ENCODE data around the gene TNNI3. TPM values are rescaled to one million over a fixed set of nuclear protein-coding genes. Genes with fewer than 3 reads are reported as not detected.

TNNI3 gene
- total and polyA plus RNA-seq, 9 donors: 0.62 to 14.4 (median 2.4) TPM; not detected in 2

DNA sequence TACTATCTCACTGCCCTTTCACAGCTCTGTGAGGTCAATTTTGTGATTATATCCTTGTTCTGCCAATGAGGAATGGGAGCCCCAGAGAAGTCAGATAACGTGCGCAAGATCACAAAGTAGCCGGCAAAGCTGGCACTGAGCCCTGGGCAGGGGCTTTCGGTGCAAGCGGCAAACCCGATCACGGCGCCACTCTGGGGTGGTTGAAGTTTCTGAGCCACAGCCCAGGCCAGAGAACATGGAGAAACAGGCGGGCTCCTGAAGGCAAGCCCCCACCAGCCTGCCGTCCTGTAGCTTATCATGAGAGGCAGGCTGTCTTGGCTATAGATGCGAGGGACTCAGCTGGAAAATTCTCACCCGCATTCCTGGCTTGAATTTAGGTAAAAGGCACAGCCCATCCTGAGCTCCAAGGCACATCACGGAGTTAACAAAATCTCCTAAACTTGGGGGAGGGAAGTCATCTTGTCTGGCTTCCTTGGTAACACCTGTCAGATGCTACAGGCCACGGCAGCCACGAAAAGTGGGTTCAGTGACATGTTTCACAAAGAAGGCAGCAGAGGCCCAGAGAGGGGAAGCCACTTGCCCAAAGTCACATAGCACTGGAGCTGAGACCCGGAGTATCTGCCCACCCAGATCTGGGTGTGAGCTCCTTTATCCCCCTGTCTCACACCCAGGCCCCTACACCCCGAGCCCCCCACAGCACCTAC lies 21.0 kb downstream of the TNNI3 start:
- WGBS, 3 donors: 51 to 67% (median 60%) methylated on average over 17 of the region's 17 CpGs
- no peaks in the 10 kb centered on the region for H3K27me3 ChIP-seq

DNA sequence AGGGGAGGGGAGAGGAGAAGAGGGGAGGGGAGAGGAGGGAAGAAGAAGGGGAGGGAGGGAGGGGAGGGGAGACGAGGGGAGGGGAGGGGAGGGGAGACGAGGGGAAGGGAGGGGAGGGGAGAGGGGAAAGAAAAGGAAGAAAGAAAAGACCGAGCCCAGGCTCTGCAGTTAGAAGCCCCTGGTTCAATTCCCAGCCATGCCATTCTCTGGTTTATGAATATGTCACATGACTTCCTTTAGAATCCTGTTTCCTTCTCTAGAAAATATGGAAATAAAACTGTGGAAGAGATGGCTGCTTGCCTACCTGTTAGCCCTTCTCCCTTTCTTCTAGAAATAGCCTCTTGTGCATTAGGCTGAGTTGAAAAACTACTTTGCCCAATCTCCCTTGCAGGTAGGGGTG lies 22.8 kb downstream of the TNNI3 start:
- no peak for DNase-seq
- H3K4me3 ChIP-seq: no peak overlapping the region
- intact Hi-C loops (cut with DNase I): no loop called here
- H3K27ac ChIP-seq: no peak overlapping the region
- WGBS, 3 donors: 11 to 20% (median 19%) methylated on average over 1 to 3 of the region's 3 CpGs
- no peaks in the 10 kb centered on the region for H3K36me3 ChIP-seq
- no peaks in the 10 kb centered on the region for H3K27me3 ChIP-seq
- no peaks in the 10 kb centered on the region for H3K4me1 ChIP-seq (ENCODE audit: insufficient read depth)
- no peaks in the 10 kb centered on the region for H3K9me3 ChIP-seq
- TF ChIP-seq EP300 (IDR thresholded peaks at IDR 0.05): no peak
- TF ChIP-seq, protein P1, sequence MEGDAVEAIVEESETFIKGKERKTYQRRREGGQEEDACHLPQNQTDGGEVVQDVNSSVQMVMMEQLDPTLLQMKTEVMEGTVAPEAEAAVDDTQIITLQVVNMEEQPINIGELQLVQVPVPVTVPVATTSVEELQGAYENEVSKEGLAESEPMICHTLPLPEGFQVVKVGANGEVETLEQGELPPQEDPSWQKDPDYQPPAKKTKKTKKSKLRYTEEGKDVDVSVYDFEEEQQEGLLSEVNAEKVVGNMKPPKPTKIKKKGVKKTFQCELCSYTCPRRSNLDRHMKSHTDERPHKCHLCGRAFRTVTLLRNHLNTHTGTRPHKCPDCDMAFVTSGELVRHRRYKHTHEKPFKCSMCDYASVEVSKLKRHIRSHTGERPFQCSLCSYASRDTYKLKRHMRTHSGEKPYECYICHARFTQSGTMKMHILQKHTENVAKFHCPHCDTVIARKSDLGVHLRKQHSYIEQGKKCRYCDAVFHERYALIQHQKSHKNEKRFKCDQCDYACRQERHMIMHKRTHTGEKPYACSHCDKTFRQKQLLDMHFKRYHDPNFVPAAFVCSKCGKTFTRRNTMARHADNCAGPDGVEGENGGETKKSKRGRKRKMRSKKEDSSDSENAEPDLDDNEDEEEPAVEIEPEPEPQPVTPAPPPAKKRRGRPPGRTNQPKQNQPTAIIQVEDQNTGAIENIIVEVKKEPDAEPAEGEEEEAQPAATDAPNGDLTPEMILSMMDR (IDR thresholded peaks at IDR 0.05): no peak
- no peak for TF ChIP-seq POLR2A (IDR thresholded peaks at IDR 0.05)

More for the DNA sequence above, 21.0 kb downstream of the TNNI3 start:
- intact Hi-C loops (cut with DNase I): no loop called here
- no peak for DNase-seq
- H3K4me3 ChIP-seq: no peak overlapping the region
- no peaks in the 10 kb centered on the region for H3K36me3 ChIP-seq
- H3K27ac ChIP-seq: no peak overlapping the region
- no peaks in the 10 kb centered on the region for H3K4me1 ChIP-seq (ENCODE audit: insufficient read depth)
- H3K9me3 ChIP-seq: no peaks in the 10 kb centered on the region
- TF ChIP-seq, protein P1 (IDR thresholded peaks at IDR 0.05): no peak
- TF ChIP-seq EP300 (IDR thresholded peaks at IDR 0.05) (no peak), POLR2A (IDR thresholded peaks at IDR 0.05) (no peak)

DNA sequence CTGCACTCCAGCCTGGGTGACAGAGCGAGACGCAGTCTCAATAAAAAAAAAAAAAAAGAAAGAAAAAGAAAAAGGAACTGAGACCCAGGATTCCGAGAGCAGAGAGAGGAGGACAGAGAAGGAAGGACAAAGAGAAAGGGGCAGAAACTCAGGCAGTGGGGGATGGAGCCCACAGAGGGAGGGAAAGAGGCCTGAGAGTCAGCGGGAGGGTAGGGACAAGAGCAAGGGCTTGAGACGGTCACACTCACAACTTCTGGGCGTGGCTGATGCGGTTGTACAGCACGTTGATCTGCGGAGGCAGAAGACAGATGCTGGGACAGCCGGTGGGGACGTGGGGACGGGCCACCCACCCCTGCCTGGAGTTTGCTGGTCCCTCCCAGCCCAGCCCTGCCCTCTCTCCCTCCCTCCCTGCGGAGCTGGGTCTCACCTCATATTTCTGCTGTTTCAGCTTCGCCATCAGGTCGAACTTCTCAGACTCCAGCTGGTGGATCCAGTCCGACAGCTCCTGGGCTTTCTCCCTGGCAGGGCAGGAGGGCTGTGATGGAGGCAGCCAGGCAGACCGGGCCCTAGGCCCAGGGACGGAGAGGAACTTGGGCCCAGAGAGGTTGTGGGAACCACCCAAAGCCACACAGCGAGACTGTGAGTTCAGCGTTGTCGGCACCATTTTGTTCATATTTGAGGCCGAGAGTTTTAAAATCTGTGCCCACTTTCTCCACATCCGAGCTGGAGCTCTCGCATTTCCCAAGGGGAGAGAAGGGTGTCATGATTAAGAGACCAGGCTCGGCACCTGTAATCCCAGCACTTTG lies 23.7 kb downstream of the TNNI3 start:
- intact Hi-C loops (cut with DNase I): no loop called here
- no peaks in the 10 kb centered on the region for H3K27me3 ChIP-seq
- no peaks in the 10 kb centered on the region for H3K4me1 ChIP-seq (ENCODE audit: insufficient read depth)

DNA sequence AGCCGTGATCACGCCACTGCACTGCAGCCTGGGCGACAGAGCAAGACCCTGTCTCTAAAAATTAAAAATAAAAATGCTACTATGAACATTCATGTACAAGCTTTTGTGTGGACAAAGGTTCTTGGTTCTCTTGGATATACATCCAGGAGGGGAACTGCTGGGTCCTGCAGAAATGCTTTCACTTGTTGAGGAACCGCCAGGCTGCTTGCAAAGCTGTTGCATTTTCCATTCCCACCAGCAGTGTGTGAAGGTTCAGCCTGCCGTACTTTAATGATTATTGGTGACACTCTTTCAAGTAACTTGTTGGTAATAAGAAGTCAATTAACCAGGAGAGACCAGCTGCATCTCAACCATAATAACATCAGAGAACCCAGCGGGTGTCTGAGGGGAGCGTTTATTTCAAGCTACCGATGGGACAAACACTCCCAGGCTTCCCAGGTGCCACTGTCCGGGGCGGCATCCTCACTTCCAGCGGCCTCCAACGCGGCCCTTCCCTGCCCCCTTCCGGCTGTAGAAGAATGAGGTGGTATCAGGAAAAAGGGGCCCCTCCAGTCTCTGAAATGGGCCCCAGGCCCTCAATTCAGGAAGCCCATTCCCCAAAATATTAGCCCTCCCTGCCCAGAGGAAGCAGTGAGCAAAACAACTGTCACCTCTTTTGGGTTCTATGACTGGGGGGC lies 24.9 kb downstream of the TNNI3 start:
- Histone ChIP-seq H3K27ac (no peak overlapping the region), H3K4me3 (no peak overlapping the region), H3K36me3 (no peaks in the 10 kb centered on the region), H3K4me1 (ENCODE audit: insufficient read depth) (no peaks in the 10 kb centered on the region), H3K27me3 (no peaks in the 10 kb centered on the region), H3K9me3 (no peaks in the 10 kb centered on the region)
- intact Hi-C loops (cut with DNase I): no loop called here
- DNase-seq: no peak
- WGBS, 3 donors: 24 to 59% (median 46%) methylated on average over 14 of the region's 14 CpGs
- TF ChIP-seq EP300 (IDR thresholded peaks at IDR 0.05) (no peak), POLR2A (IDR thresholded peaks at IDR 0.05) (no peak)
- TF ChIP-seq, protein P1 (IDR thresholded peaks at IDR 0.05): no peak

More for the DNA sequence above, 23.7 kb downstream of the TNNI3 start:
- no peak overlapping the region for H3K4me3 ChIP-seq
- H3K27ac ChIP-seq: no peak overlapping the region
- TF ChIP-seq, protein P1 (IDR thresholded peaks at IDR 0.05): no peak
- TF ChIP-seq EP300 (IDR thresholded peaks at IDR 0.05): no peak
- no peak for TF ChIP-seq POLR2A (IDR thresholded peaks at IDR 0.05)
- no peaks in the 10 kb centered on the region for H3K9me3 ChIP-seq
- no peaks in the 10 kb centered on the region for H3K36me3 ChIP-seq
- no peak for DNase-seq
- WGBS, 3 donors: 66 to 71% (median 70%) methylated on average over 25 of the region's 25 CpGs

All from ovary (tissue), 9 donors.